Hepatocyte (in vitro differentiated cells): Measurements from ENCODE around the gene TNRC6A. TPM values are rescaled to one million over a fixed set of nuclear protein-coding genes. Genes with fewer than 3 reads are reported as not detected.

ENCODE experiments used
- DNase-seq: peaks from one replicate; pipeline ENCODE4 v3.0.0-alpha.2; 2016; ENCODE audit warnings: low spot score
- H2AFZ ChIP-seq: fragments of 200-600 bp; sonication (generic); 2 replicates; pipeline ENCODE4 v1.6.0; 2016; ENCODE audit warnings: antibody characterized with exemption, mild to moderate bottlenecking
- H3K27ac ChIP-seq: fragments of 200-600 bp; sonication (generic); 2 replicates; pipeline ENCODE4 v1.5.1; 2016; ENCODE audit warnings: mild to moderate bottlenecking
- H3K27me3 ChIP-seq: fragments of 200-600 bp; sonication (generic); 2 replicates; pipeline ENCODE4 v1.6.1; 2016
- H3K36me3 ChIP-seq: fragments of 200-600 bp; sonication (generic); replicated peaks from 2 replicates; pipeline ENCODE4 v1.5.1; 2016; ENCODE audit warnings: low read depth; ENCODE audit not compliant: insufficient read depth
- H3K4me1 ChIP-seq: fragments of 200-600 bp; sonication (generic); 2 replicates; pipeline ENCODE4 v1.5.1; 2016; ENCODE audit warnings: mild to moderate bottlenecking, moderate library complexity; ENCODE audit not compliant: insufficient read depth
- H3K4me2 ChIP-seq: fragments of 200-600 bp; sonication (generic); 2 replicates; pipeline ENCODE4 v1.6.0; 2016
- H3K4me3 ChIP-seq: fragments of 200-600 bp; sonication (generic); 2 replicates; pipeline ENCODE4 v1.5.1; 2016; ENCODE audit warnings: mild to moderate bottlenecking
- H3K79me2 ChIP-seq: fragments of 200-600 bp; sonication (generic); 2 replicates; pipeline ENCODE4 v1.6.0; 2017; ENCODE audit warnings: mild to moderate bottlenecking
- H3K9me2 ChIP-seq: fragments of 200-600 bp; sonication (generic); replicated peaks from 2 replicates; pipeline ENCODE4 v1.6.0; 2017; ENCODE audit warnings: mild to moderate bottlenecking; ENCODE audit not compliant: insufficient read depth
- H3K9me3 ChIP-seq: fragments of 200-600 bp; sonication (generic); 2 replicates; pipeline ENCODE4 v1.5.1; 2016; ENCODE audit warnings: low read depth, mild to moderate bottlenecking
- H4K20me1 ChIP-seq: fragments of 200-600 bp; sonication (generic); 2 replicates; pipeline ENCODE4 v1.6.0; 2016; ENCODE audit warnings: mild to moderate bottlenecking; ENCODE audit not compliant: insufficient read depth, poor library complexity, severe bottlenecking
- CTCF ChIP-seq: fragments of 200-600 bp; sonication (generic); IDR thresholded peaks from 2 replicates; pipeline ENCODE4 v1.5.1; 2016; ENCODE audit warnings: antibody characterized with exemption, mild to moderate bottlenecking; ENCODE audit not compliant: poor library complexity
- EZH2 ChIP-seq: fragments of 200-600 bp; sonication (generic); IDR thresholded peaks from 2 replicates; pipeline ENCODE4 v1.6.1; 2016; ENCODE audit warnings: antibody characterized with exemption, mild to moderate bottlenecking, borderline replicate concordance
- EZH2phosphoT487 ChIP-seq: fragments of 200-600 bp; sonication (generic); IDR thresholded peaks from one replicate; pipeline ENCODE4 v1.6.1; 2018; ENCODE audit warnings: antibody characterized with exemption, mild to moderate bottlenecking, low read depth, moderate library complexity; ENCODE audit not compliant: unreplicated experiment, severe bottlenecking
- WGBS: methylation state at CpG from one replicate; pipeline ENCODE4 v1.1.6; 2016; ENCODE audit warnings: low lambda C conversion rate; ENCODE audit errors: missing lambda C conversion rate; 5-methylcytosine and 5-hydroxymethylcytosine counted together
- polyA plus RNA-seq: library from polyadenylated mRNA; unstranded; fragments of >200 nt; fragmentation: Nextera tagmentation; extraction: Ambion mirVana; gene quantifications from 2 replicates; pipeline ENCODE4 v1.2.1, GENCODE V29; 2016
- total RNA-seq: library from RNA; depleted of rRNA; stranded (reverse); fragments of >200 nt; gene quantifications from 2 replicates; pipeline ENCODE4 v1.2.3, GENCODE V29; 2014

TNRC6A gene
- total and polyA plus RNA-seq, 2 experiments from 2014 or later = 17.1 to 52.8 TPM

DNA sequence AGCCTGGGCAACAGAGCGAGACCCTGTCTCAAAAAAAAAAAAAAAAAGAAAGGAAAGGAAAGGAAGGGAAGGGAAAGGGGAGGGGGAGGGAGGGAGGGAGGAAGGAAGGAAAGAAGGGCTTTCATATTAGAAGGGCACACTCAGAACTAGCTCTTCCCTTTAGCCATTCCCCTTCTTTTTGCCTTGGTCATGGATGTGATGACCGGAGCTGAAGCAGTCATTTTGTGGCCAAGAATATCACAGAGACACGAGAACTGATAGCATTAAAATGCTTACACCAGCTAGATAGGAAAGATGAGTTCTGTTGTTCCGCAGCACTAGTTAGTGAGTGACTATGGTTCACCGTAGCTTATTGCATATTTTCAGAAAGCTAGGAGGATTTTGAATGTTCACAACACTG is 32.8 kb upstream of the TNRC6A start:
- Histone ChIP-seq H2AFZ (no peak overlapping the region), H3K9me2 (no peaks in the 10 kb centered on the region), H3K4me2 (no peak overlapping the region), H4K20me1 (no peaks in the 10 kb centered on the region), H3K27ac (no peak overlapping the region), H3K27me3 (no peaks in the 10 kb centered on the region), H3K4me3 (no peak overlapping the region), H3K9me3 (no peaks in the 10 kb centered on the region), H3K36me3 (no peaks in the 10 kb centered on the region), H3K79me2 (no peaks in the 10 kb centered on the region), H3K4me1 (no peaks in the 10 kb centered on the region)
- no peak for DNase-seq
- WGBS = 87% methylated on average over 5 of the region's 5 CpGs
- TF ChIP-seq CTCF = no peak
- no peak for TF ChIP-seq EZH2
- no peak for TF ChIP-seq EZH2phosphoT487

DNA sequence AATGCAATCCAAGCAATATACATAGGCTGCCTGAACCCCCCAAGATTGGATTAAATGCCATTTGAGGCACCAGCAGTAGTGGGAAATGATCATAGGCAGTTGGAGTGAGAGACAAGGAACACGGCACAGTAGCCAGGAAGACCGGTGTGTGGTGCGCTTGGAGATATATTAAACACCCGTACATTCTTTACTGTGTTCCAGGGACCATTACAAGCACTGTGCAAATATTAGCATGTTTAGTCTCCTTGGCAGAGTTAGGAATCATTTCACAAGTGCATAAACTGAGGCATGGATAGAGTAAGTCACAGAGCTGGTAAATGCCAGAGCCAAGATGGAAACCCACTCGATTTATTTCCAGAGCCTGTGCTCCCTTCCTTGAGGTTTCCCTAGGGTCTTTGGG is 31.1 kb upstream of the TNRC6A start:
- no peaks in the 10 kb centered on the region for H3K36me3 ChIP-seq
- no peaks in the 10 kb centered on the region for H4K20me1 ChIP-seq
- no peak overlapping the region for H3K4me3 ChIP-seq
- TF ChIP-seq CTCF = no peak
- no peak for TF ChIP-seq EZH2phosphoT487
- no peak for TF ChIP-seq EZH2
- H3K79me2 ChIP-seq = no peaks in the 10 kb centered on the region
- H3K27me3 ChIP-seq = no peaks in the 10 kb centered on the region
- H3K9me3 ChIP-seq = no peaks in the 10 kb centered on the region
- H3K4me2 ChIP-seq = no peak overlapping the region
- DNase-seq = no peak
- no peak overlapping the region for H2AFZ ChIP-seq
- H3K9me2 ChIP-seq = no peaks in the 10 kb centered on the region
- no peak overlapping the region for H3K27ac ChIP-seq
- 82% methylated on average over 5 of the region's 5 CpGs for whole genome bisulfite sequencing
- no peaks in the 10 kb centered on the region for H3K4me1 ChIP-seq

DNA sequence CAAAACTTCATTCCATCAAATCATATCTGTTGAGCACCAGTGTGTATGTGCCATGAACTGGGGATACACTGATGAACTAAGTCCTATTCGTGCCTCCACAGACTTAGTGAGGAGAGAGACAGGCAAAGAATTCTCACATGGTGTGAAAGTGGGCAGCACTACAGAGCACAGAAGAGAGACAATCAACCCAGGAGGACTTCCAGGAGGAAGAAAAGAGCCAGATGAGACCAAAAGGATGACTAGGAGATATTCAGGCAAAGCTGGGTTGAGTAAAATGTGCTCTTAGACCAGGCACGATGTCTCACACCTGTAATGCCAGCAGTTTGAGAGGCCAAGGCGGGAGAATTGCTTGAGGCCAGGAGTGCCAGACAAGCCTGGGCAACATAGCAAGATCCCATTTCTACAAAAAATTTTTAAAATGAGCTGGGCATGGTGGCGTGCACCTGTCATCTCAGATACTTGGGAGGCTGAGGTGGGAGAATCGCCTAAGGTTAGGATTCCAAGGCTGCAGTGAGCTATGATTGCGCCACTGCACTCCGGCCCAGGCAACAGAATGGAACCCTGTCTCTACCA is 30.2 kb upstream of the TNRC6A start:
- no peak overlapping the region for H3K27ac ChIP-seq
- TF ChIP-seq EZH2 = no peak
- TF ChIP-seq EZH2phosphoT487 = no peak
- no peak for TF ChIP-seq CTCF
- H3K4me3 ChIP-seq = no peak overlapping the region
- DNase-seq = no peak
- WGBS = 96% methylated on average over 7 of the region's 7 CpGs
- H3K9me3 ChIP-seq = no peaks in the 10 kb centered on the region
- H3K79me2 ChIP-seq = no peaks in the 10 kb centered on the region
- H4K20me1 ChIP-seq = no peaks in the 10 kb centered on the region
- H3K4me2 ChIP-seq = no peak overlapping the region
- H3K27me3 ChIP-seq = no peaks in the 10 kb centered on the region
- no peak overlapping the region for H2AFZ ChIP-seq
- no peaks in the 10 kb centered on the region for H3K9me2 ChIP-seq
- H3K4me1 ChIP-seq = no peaks in the 10 kb centered on the region
- no peaks in the 10 kb centered on the region for H3K36me3 ChIP-seq
